Stimulated activated CD8-positive, alpha-beta memory T cell treated with anti-CD3 and anti-CD28 coated beads, Interleukin-4, amount 100 ng/mL, for 24 hours (primary cell): ENCODE data around the gene NATD1.
"Not testable (repeated sequence)": the region's sequence is repeated elsewhere in the genome, so short reads cannot be mapped to it uniquely, and the experiment has no call there.

Experiments used
- DNase-seq: peaks from one replicate; pipeline ENCODE4 v3.0.0-alpha.2; 2020; ENCODE audit warnings: low read depth

Gene NATD1

DNA sequence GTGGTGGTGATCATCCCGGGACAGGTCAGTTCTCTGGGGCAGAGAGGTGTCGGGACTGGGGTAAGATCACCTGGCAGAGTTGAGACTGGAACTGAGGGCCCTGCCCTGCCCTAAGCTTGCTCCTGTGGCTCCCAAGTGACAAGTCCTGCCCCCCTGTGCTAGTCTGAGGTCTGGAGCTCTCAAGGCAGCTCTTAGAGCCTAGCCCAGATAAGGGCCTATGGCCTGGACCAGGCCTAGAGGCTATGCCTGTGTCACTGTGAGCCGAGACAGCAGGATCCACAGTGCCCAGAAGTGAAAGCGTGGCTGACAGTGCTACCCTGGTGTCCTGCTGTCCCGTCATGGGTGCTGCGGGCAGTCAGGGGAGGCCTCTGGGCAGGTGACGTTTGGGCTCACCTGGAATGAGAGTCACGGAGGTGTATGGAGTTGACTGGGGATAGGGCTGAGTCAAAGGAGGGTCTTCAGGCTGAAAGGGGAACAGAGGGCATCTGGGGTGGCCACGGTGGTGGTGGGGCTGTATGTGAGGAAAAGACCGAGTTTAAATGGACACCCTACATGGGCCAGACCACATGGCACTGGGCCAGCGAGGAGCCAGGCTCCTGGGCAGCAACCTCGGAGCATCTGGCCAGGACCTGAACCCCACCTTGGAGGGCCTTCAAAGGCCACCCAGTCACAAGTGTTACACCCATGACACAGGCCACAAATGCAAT, 5.5 kb downstream of the NATD1 start:
- DNase-seq = no peak

DNA sequence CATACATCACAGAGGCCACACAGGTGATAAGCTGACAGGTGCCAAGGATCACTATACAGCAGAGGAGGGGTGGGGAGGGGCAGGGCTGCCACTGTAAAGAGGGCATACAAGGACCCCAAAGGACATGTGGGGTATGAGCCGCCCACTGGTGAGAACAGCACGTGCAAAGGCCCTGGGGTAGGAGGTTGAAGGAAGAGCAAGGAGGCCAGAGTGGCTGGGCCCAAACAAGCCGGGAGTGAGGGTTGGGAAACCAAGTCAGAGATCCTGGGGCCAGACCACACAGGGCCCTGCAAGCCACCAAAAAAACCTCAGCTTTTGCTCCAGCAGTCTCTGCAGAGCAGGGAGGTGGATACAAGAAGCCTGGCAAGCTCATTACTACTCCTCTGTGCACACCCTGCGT, 6.5 kb downstream of the NATD1 start:
- DNase-seq = no peak

DNA sequence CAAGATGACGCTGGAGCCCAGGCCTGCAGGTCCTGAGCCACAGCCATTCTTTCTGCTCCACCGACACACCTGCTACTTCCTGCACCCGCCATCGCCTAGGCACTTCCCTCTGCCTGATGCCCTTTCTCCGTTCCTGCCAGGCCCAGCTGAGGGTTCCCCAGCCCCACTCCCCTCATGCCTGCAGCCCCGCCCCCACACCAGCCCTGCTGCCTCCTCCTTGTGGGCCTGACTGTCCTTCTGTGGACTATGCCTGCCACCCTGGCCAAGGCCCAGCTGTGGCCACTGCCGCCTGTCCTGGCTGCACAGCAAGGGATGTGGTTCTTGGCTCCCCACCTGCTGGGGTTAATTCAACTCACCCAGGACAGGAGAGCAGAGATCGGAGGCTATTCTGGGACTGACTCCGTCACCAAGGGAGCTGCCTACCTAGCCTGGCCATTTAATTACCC, 7.5 kb downstream of the NATD1 start:
- DNase-seq = no peak

DNA sequence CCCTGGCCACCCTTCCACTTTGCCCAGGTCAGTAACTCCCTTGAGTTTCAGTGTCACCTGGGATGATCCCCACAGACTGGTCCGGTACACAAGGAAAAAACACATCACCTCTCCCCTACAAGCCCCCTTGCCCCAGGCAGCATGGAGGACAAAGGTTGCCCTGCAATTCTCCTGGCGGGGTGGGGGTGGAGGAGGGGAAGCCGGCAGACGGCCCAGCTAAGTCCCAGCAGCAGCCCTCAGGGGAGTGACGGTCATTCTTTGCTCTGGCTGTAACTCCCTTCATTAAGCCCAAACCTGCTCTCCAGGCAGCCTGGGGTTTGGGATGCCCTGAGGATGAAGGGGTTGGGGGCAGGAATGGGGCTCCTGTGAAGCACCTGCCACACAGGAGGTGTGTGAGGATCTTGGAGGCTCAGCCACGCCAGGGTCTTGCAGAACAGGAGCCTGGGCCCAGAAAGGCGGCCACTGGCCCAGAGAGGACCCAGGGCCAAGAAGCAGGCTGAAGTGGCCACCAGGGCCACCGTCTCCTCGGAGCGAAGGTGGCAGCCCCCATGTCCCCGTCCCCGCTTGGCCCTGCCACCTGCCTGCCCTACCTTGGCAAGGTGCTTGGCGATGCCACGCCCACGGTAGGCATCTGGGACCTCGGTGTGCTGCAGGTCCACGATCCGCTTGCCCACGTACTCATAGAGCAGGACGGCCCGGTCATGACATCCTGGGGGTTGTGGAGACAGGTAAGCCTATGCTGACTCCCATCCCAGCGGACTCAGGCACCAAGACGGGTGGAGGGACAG, 9.5 kb downstream of the NATD1 start:
- no peak for DNase-seq

DNA sequence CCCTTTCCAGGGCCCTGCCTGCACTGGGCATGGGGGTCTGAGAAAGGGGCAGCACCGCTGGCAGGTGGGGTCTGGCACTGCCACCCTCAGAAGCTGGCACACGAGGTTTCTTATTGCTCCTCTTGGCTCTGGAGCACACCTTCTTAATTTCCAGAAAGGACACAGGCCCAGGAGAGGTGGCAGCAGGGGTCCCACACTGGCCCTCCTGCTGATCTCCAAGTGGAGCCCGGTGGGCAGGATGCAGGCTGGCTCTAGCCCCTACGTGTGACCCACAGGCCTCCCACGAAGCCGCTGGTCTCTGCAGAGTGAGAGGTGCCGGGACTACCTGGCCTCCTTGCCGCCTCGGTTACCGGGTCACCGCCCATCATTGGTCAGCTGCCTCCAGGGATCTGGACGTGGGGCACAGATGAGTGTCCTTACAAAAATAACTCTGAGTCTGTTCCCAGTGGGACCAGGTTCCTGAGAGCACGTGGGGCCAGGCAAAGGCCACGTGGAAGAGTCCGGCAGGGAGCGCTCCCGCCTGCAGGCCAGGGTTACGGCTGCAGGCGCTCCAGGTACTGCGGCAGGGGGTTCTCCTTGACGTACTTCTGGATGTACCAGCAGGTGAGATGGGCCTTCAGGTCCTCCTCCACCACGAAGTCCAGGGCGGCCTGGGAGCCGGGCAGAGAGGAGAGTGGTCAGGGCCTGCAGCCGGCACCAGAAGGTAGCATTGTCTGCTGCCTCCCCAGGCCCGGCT, 10.3 kb downstream of the NATD1 start:
- DNase-seq = no peak

DNA sequence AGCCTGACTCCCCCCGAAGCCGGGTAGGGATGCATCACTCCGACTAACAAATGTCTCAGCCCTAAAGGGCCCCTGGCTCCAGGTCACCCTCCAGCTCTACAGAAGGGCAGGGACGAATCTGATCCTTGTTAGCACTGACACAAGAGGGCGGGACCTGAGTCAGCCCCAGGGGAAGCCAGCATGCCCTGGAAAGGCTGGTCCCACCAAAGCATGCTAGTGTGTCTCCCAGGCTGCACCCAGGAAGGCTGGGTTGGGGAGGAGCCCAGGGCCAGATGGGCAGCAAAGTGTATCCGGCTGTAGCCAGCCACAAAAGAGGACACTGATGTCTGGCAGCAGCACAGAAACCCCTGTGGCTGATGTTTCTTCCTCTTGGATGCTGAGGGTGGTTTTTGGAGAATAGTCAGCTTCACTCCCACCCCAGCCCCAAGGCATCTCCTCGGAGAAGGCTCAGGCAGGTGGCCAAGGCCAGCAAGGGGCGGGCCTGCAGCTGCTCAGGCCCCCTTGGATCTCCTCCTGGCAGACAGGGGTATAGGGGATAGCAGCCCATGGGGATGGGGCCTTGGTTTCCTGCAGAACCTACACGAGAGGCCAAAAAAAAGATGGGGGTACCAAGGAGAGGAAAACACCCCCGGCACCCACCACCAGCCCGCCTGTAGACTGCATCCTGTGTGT, 11.0 kb downstream of the NATD1 start:
- DNase-seq = no peak

DNA sequence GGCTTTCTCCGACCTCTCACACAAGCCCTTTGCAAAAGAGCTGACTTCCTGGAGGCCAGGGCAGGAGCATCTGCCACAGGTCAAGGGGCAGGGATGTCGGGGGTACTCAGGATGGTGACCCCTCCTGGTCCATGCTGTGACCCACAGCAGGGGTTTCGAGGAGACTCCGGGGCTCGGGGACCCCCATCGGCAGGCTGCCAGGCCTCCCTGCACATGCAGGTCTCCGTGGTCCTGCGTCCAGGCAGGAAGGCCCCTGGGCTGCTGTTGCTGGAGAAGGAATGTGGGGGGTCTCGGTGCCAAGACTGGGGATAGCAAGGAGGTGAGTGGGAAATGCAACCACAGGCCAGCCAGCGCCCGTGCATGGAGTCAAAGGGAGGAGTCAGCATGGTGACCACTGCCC, 11.6 kb downstream of the NATD1 start:
- DNase-seq = no peak

DNA sequence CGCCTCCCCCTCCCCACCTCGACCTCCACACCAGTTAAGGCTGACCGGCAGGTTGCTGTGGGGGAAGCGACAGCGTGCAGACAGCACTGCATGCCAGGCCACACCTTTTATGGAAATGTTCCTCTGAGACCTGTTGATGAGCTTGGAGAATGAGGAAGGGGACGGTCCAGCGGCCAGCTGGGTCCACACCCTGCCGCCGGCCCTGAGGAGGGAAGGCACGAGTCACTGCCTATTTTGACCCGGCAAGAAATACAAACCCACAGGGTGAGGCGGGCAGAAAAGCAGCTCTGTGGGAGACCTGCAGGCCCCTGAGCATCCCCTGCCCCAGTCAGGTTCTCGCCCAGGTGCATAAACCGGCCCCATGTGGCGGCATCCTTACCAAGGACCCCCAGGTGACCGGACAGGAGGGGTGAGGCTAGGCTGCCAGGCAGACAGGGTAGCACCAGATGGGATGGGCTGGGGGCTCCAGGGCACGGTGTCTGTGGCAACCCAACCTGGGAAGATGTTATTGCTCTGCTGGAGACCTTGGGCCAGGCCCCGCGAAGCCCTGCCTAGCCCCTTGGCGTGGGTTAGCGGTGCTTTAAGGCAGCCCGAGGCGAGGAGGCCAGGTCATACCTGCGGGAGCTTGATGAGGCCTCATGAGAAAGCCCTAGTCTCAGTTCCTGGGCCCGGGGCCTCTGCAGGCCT, 12.7 kb downstream of the NATD1 start:
- no peak for DNase-seq

DNA sequence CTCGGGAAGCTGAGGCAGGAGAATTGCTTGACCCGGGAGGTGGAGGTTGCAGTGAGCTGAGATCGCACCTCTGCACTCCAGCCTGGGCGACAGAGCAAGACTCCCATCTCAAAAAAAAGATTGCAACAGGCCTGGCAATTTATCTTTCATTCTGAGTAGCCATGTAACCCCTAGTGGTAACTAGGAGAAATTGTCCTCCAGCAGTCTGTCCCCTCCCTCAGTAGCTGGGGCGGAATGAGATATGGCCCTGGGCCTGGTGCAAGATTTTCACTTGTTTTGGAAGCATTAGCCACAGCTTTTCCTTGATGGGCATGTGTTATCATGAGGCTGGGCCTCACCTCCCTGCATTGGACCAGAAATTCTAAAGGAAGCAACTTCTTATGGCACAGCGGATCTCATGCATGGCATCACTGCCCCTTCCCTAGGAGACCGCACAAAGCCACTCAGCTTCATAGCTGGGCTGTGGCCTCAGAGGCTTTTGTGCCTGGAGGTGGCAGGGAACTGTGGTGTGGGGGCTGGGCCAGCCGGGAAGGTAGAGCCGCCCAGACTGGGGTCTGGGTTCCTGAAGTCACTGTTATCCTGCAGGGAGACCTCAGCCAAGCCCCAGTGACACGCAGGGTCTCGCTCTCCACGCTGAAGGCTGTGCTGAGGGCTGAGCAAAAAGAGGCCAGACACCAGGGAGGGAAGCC, 13.4 kb downstream of the NATD1 start:
- no peak for DNase-seq

DNA sequence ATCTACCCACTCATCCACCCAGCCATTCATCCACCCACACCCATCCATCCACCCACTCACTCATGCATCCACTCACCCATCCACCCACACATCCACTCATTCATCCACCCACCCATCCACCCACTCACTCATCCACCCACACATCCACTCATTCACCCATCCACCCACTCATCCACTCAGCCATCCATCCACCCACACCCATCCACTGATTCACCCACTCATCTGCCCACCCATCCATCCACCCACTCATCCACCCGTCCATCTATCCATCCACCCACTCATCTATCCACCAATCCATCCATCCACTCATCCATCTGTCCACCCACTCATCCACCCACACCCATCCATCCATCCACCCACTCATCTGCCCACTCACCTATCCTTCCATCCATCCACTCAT, 17.3 kb downstream of the NATD1 start:
- no peak for DNase-seq

DNA sequence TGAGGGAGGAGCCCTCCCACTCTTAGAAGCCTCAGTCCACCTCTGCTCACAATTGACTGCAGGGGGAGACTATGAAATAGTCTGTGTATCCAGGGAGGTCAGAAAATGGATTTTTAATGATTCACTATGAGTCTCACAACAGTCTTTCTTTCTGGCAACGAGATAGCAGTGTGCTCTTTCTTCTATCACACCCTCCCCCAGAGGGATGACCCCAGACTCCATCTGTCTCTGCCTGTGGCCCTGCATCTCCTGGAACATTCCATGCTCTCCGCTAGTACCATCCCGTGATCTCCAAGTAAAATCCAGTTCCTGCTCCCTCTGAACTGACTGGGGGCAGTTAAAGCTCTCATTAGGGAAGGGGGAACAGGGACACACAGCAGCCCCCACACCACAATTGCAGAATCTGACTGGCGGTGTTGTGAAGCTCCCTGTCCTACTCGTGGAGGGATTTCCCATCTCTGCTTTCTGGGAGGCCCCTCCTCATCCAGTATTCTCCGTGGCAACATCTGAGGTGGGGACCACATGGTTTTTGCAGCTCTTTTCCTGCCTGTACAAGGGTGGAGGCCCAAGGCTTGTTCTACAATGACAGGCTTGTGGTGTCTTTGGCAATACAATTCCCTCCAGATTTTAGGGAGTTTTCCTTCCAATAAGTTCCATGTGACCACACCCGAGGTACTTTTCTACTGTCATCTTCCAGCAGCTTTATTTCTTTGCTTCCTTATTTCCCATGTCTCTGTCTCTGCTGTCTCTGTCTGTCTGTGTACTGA, 19.4 kb downstream of the NATD1 start:
- no peak for DNase-seq

DNA sequence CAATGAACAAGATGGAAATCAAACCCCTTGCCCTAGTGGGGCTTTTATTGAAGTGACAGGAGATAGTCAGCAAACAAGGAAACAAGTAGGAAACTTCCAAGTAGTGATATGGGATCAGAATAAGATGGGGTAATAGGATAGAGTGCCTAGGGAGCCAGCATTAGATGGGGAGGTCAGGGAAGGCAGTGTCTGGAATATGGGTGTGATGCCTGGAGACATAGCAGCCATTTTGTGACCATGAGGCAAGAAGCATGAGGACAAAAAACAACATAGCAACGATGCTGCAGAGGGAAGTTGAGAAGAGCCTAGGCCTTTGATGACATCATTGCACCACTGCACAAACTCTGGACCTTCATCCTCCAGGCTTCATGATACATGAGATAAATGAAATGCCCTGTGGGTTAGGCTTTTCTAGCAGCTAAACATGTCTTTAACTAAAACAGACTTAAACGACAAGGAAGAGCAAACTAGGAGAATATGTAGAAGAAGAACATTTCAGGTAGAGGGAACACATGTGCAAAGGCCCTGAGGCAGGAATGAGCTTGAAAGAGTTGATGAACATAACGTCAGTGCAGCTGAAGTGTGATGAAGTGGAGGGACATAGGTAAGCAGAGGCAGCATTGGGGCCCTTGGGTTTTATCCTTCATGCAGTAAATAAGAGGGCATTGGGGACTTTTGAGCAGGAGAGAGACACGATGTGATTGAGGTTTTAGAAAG, 21.0 kb downstream of the NATD1 start:
- no peak for DNase-seq

DNA sequence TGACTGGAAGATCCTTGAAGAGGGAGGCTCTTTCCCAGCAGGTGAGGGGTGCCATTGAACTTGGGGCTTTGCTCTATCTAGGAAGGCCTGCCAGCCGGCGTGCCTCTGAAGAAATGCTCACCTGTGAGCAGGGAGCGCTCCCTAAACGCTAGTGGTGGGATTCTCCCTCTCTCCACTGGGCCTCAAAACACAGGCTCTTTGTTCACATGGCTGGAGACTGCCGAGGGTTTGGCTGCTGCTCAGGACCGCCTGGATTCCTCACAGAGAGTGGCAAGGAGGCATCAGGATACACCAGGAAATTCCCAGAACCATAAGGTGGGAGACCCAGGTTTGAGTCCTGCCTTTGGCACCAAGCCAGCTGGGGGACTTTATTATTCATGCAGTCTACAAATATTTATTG, 21.7 kb downstream of the NATD1 start:
- no peak for DNase-seq

DNA sequence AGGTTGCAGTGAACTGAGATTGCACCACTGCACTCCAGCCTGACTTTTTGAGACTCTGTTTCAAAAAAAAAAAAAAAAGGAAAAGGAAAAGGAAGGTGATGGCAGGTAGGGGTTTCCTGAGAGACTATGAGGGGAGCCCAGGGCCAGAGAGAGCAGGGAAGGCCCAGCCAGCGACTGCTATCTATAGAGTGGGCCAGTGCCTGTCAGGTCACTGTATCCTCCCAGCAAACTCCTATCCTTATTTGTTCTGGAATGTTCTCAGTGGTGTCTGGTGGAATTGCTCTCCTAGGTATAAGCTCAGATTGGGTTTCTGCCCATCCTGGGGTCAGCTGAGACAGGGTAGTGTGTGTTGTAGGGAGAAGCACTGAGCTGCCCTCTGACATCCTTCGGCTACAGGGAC, 24.4 kb downstream of the NATD1 start:
- no peak for DNase-seq

DNA sequence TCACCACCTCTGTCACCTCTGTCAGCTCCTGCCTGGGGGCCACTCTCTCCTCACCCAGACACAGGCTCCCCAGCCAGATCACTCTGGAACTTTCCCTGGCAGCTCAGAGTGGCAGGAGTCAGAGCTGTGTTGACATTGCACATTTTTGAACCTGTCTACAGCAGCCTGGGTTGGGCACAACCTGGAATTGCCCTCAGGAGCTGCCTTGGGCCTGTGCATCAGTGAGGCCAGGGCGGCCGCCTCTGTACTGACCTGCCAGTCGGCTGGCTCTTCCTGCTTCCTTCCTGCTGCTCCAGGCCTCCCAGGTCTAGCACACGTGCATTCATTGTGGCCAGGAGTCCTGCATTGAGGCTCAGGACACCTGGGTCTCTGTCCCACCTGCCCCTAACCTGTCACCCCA, 25.1 kb downstream of the NATD1 start:
- no peak for DNase-seq

DNA sequence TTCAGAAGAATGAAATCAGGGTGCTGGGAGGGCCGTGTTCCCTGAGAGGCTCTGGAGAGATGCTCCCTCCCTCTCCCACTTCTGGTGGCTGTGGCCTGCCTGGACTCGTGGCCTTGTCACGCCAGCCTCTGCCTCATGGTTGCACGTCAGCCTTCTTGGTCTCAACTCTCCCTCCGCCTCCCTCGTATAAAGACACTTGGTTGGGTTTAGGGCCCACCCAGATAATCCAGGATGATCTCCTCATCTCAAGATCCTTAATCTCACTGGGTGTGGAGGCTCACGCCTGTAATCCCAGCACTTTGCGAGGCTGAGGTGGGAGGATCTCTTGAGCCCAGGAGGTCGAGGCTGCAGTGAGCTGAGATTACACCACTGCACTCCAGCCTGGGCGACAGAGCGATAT, 25.9 kb downstream of the NATD1 start:
- not testable (repeated sequence) for DNase-seq

DNA sequence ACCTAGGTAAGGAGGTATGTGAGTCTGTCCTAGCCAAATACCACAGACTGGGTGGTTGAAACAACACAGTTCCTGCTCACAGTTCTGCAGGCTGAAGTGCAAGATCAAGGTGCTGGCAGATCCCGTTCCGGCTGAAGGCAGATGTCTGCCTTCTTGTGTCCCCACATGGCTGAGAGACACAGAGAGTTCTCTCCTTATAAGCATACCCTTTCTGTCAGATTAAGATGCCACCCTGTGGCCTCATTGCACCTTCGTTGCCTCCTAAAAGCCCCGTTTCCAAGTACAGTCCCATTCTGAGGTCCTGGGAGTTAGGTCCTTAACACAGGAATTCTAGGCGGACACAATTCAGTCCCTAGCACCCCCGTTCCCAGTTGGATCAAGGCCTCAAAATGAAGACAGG, 30.1 kb downstream of the NATD1 start:
- DNase-seq = no peak

DNA sequence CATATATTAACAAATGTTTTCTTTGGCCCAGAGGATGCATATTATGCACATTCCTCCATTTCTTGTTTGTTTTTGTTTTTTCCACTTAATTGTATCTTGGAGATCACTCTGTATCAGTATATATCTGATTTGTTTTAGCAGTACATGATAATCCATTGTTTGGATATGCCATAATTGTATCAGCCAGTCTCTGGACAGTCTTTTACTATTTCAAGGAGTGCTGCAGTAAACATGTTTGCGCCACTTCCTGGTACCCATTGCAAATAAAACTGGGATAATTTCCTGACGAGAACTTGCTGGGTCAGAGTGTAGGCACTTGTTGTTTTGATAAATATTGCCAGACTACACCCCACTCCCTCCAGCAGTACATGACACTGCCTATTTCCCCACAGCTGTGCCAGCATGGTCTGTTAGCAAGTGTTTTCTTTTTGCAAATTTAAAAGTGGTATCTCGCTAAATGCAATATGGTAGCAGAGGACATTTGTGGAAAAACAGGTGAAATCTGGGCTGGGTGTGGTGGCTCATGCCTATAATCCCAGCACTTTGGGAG, 34.3 kb downstream of the NATD1 start:
- no peak for DNase-seq

DNA sequence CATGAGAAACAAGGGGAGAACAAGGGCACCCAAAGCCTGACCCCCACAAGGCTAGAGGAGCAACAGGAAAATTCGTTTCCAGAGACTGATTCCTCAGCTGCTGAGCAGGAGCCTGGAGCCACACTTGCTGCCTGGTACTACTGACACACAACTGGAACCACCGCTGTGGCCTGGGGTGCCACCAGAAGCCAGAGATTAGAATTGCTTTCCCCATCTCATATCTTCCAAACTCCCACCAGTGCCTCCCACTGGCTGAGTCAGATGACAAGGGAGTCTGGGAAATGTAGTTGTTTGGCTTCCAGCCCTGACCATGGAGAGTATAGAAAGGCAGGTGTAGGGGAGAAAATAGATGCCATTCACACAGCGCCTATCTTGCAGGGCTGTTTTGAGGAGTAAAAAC, 35.1 kb downstream of the NATD1 start:
- DNase-seq = no peak

DNA sequence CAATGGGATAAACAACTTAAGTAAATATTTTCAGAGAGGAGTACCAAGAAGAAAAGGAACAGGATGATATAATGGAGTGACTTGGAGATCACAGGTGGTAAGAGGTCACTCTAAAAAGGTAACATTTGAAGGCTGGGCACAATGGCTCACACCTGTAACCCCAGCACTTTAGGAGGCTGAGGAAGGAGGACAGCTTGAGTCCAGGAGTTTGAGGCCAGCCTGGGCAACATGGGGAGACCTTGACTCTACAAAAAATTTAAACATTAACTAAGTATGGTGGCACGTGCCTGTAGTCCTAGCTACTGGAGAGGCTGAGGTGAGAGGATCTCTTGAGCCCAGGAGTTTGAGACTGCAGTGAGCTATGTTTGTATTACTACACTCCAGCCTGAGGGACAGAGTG, 35.9 kb downstream of the NATD1 start:
- no peak for DNase-seq
